Measurements from ENCODE around the gene LOXL4.

- TF ChIP-seq POLR2A (IDR thresholded peaks at IDR 0.05), result no peak
- TF ChIP-seq, protein P1, sequence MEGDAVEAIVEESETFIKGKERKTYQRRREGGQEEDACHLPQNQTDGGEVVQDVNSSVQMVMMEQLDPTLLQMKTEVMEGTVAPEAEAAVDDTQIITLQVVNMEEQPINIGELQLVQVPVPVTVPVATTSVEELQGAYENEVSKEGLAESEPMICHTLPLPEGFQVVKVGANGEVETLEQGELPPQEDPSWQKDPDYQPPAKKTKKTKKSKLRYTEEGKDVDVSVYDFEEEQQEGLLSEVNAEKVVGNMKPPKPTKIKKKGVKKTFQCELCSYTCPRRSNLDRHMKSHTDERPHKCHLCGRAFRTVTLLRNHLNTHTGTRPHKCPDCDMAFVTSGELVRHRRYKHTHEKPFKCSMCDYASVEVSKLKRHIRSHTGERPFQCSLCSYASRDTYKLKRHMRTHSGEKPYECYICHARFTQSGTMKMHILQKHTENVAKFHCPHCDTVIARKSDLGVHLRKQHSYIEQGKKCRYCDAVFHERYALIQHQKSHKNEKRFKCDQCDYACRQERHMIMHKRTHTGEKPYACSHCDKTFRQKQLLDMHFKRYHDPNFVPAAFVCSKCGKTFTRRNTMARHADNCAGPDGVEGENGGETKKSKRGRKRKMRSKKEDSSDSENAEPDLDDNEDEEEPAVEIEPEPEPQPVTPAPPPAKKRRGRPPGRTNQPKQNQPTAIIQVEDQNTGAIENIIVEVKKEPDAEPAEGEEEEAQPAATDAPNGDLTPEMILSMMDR (IDR thresholded peaks at IDR 0.05 in 4 of 5, conservative IDR thresholded peaks at IDR 0.05 in 1 of 5), result no peak
These were observed 8.2 kb downstream of the LOXL4 start for GRCh38 chr10:98259606-98260315.
